Measurements from ENCODE around the gene CLCC1. TPM values are rescaled to one million over a fixed set of nuclear protein-coding genes. Genes with fewer than 3 reads are reported as not detected.
"Not testable (repeated sequence)": the region's sequence is repeated elsewhere in the genome, so short reads cannot be mapped to it uniquely, and the experiment has no call there.

Gene CLCC1
- 23.7 and 30.1 TPM in 2 replicates for total RNA-seq (2021)
- percentile 89 among the genes with signal in this experiment for Bru-seq, nascent RNA
- percentile 96 among the genes with signal in this experiment for BruChase-seq, experiment 1, labeled RNA remaining after a 2-hour chase
- BruChase-seq, experiment 2, labeled RNA remaining after a 6-hour chase, result percentile 96 among the genes with signal in this experiment
- long read RNA-seq, full-length matches to known transcripts, result 12 of 48 reads
- long read RNA-seq, partial matches to known transcripts, result 4 of 48 reads
- long read RNA-seq, other reads (novel, unspliced or antisense), result 32 of 48 reads

GRCh38 chr1:108963052-108963686 is at the start of gene CLCC1:
TSS of gene CLCC1 (minus strand) at chr1:108963484. CDS start at chr1:108950437, 13,047 bp downstream.
- BruUV-seq (replicated peaks), result no TSS peak
- POLR2A ChIA-PET (ENCODE audit: unreplicated experiment), result no interaction called here
- H3K27me3 ChIP-seq (ENCODE audit: insufficient read depth, low read depth), result no peaks in the 10 kb centered on the region

GRCh38 chr1:109011335-109011734 is 48.1 kb upstream of the CLCC1 start:
- Histone ChIP-seq H3K4me2 (no peak overlapping the region), H3K36me3 (ENCODE audit: low read depth) (no peaks in the 10 kb centered on the region; the same call in 1 of the 2 replicates), H2AFZ (no peak overlapping the region), H3K9me3 (ENCODE audit: insufficient read depth, low read depth) (no peaks in the 10 kb centered on the region), H3K27ac (no peak overlapping the region), H3K9me2 (ENCODE audit: insufficient read depth) (no peaks in the 10 kb centered on the region), H3K79me2 (ENCODE audit: low read depth) (no peaks in the 10 kb centered on the region), H4K20me1 (ENCODE audit: insufficient read depth) (no peaks in the 10 kb centered on the region), H3K27me3 (ENCODE audit: insufficient read depth, low read depth) (no peaks in the 10 kb centered on the region), H3F3A (ENCODE audit: insufficient read depth, low read depth) (no peaks in the 10 kb centered on the region; the same call in 1 of the 2 replicates), H3K4me1 (replicated peaks; ENCODE audit: insufficient read depth) (no peaks in the 10 kb centered on the region), H3K4me3 (no peak overlapping the region)
- no TSS peak for BruUV-seq (replicated peaks)
- TF ChIP-seq EZH2 (IDR thresholded peaks at IDR 0.05; ENCODE audit: low read depth), result no peak
- TF ChIP-seq CTCF (conservative IDR thresholded peaks at IDR 0.05), result no peak
- CTCF ChIA-PET, result interaction anchor here (0.6 to 0.7 kb wide), 2 partner anchors 8 to 92 kb away, joined by 3 to 5 read pairs; no protein-coding TSS in a partner anchor
- intact Hi-C loops (cut with micrococcal nuclease; ENCODE audit: unreplicated experiment), result no loop called here
- DNase-seq, result no peak
- POLR2A ChIA-PET (ENCODE audit: unreplicated experiment), result no interaction called here

More at GRCh38 chr1:108963052-108963686, at the start of gene CLCC1:
- Histone ChIP-seq H3F3A (ENCODE audit: insufficient read depth, low read depth) (peaks cover 17% of the 10 kb centered on the region; the same call in 1 of the 2 replicates), H3K9me2 (ENCODE audit: insufficient read depth) (no peaks in the 10 kb centered on the region), H3K27ac (peak within 1 kb of the TSS; percentile 87), H4K20me1 (ENCODE audit: insufficient read depth) (peaks cover 6% of the 10 kb centered on the region; the same call in 1 of the 2 replicates), H2AFZ (peak within 1 kb of the TSS; percentile 95), H3K4me3 (peak within 1 kb of the TSS; percentile 79), H3K4me2 (peak within 1 kb of the TSS; percentile 95), H3K4me1 (replicated peaks; ENCODE audit: insufficient read depth) (peaks cover 16% of the 10 kb centered on the region), H3K79me2 (ENCODE audit: low read depth) (peaks cover 44% of the 10 kb centered on the region), H3K36me3 (ENCODE audit: low read depth) (no peaks in the 10 kb centered on the region; the same call in 1 of the 2 replicates), H3K9me3 (ENCODE audit: insufficient read depth, low read depth) (no peaks in the 10 kb centered on the region)
- DNase-seq, result peak; percentile 91 to 92
- CTCF ChIA-PET, result interaction anchor here (0.7 kb wide), 1 partner anchor 55 kb away, joined by 6 read pairs; no protein-coding TSS in a partner anchor
- TF ChIP-seq CTCF (conservative IDR thresholded peaks at IDR 0.05), result no peak
- no peak for TF ChIP-seq EZH2 (IDR thresholded peaks at IDR 0.05; ENCODE audit: low read depth)
- intact Hi-C loops (cut with micrococcal nuclease; ENCODE audit: unreplicated experiment), result loop anchor here (1.0 to 5.0 kb wide), 2 partner anchors 137 to 149 kb away; partner anchors contain the start of gene ELAPOR1

GRCh38 chr1:108996622-108997021 is 33.3 kb upstream of the CLCC1 start:
- CTCF ChIA-PET, result interaction anchor here (0.7 kb wide), 1 partner anchor 503 kb away, joined by 13 read pairs; no protein-coding TSS in a partner anchor
- intact Hi-C loops (cut with micrococcal nuclease; ENCODE audit: unreplicated experiment); H3F3A ChIP-seq (ENCODE audit: insufficient read depth, low read depth); H3K79me2 ChIP-seq (ENCODE audit: low read depth); H4K20me1 ChIP-seq (ENCODE audit: insufficient read depth); H3K4me2 ChIP-seq; H3K9me2 ChIP-seq (ENCODE audit: insufficient read depth); H3K27ac ChIP-seq; H3K4me1 ChIP-seq (replicated peaks; ENCODE audit: insufficient read depth); H3K27me3 ChIP-seq (ENCODE audit: insufficient read depth, low read depth); POLR2A ChIA-PET (ENCODE audit: unreplicated experiment); H3K36me3 ChIP-seq (ENCODE audit: low read depth); H2AFZ ChIP-seq; H3K4me3 ChIP-seq; H3K9me3 ChIP-seq (ENCODE audit: insufficient read depth, low read depth); BruUV-seq (replicated peaks): not testable (repeated sequence)
- DNase-seq, result peak in 1 of 2 experiments; percentile 40

Measured in PC-9 (cell line).